Inferior parietal cortex (tissue), 1 donor: ENCODE results near the gene COPA.
"Not testable (repeated sequence)": the region's sequence is repeated elsewhere in the genome, so short reads cannot be mapped to it uniquely, and the experiment has no call there.

Experiments used
- DNase-seq: peaks from one replicate; pipeline ENCODE4 v3.0.0-alpha.2; 2016; ENCODE audit errors: extremely low spot score

The COPA gene

GRCh38 chr1:160342953-160343869, at the start of gene COPA, which contains the start of gene NCSTN:
Gene COPA (minus strand): TSS chr1:160343250. CDS start chr1:160343170, 80 bp downstream.
Gene NCSTN (plus strand): TSS chr1:160343383. CDS start chr1:160343397, 14 bp downstream.
- peak; percentile 97 for DNase-seq

- DNase-seq = not testable (repeated sequence)
Measured at GRCh38 chr1:160388406-160388805, 45.4 kb upstream of the COPA start.

GRCh38 chr1:160384812-160385211, 41.8 kb upstream of the COPA start:
- DNase-seq = not testable (repeated sequence)

- DNase-seq = no peak
Measured at GRCh38 chr1:160377585-160378206, 34.6 kb upstream of the COPA start.

- DNase-seq = peak; percentile 86
Measured at GRCh38 chr1:160376525-160377131, 33.6 kb upstream of the COPA start.

- DNase-seq = peak; percentile 61
Measured at GRCh38 chr1:160375788-160376524, 32.9 kb upstream of the COPA start.

GRCh38 chr1:160374306-160375110, 31.5 kb upstream of the COPA start:
- no peak for DNase-seq

- no peak for DNase-seq
Measured at GRCh38 chr1:160373696-160374095, 30.6 kb upstream of the COPA start.

GRCh38 chr1:160371756-160372155, 28.7 kb upstream of the COPA start:
- DNase-seq = no peak

GRCh38 chr1:160371346-160371631, 28.2 kb upstream of the COPA start:
- no peak for DNase-seq

GRCh38 chr1:160370561-160371345, 27.7 kb upstream of the COPA start:
- no peak for DNase-seq

GRCh38 chr1:160369087-160369486, 26.0 kb upstream of the COPA start:
- DNase-seq = no peak

- DNase-seq = no peak
Measured at GRCh38 chr1:160367934-160368923, 25.2 kb upstream of the COPA start.

- no peak for DNase-seq
Measured at GRCh38 chr1:160367516-160367900, 24.5 kb upstream of the COPA start.

- DNase-seq = no peak
Measured at GRCh38 chr1:160366731-160367515, 23.9 kb upstream of the COPA start, which contains the start of gene NHLH1. Gene NHLH1 (plus strand): TSS chr1:160367071. CDS start chr1:160370732, 3,661 bp downstream.

GRCh38 chr1:160365325-160365724, 22.3 kb upstream of the COPA start:
- no peak for DNase-seq

- no peak for DNase-seq
Measured at GRCh38 chr1:160363951-160364735, 21.1 kb upstream of the COPA start.
